OCI-LY3 (cell line): ENCODE data around the gene COQ9.

Experiments
- CTCF ChIP-seq: fragments of 200-600, 300-600 bp; sonication (generic); IDR thresholded peaks from 2 replicates; pipeline ENCODE4 v1.5.1; 2014; ENCODE audit warnings: antibody characterized with exemption, low read length, low read depth
- EZH2phosphoT487 ChIP-seq: fragments of 200-600 bp; shearing (Covaris generic); IDR thresholded peaks from 2 replicates; pipeline ENCODE4 v1.6.1; 2018; ENCODE audit warnings: antibody characterized with exemption, mixed run types, low read depth

- TF ChIP-seq CTCF (no peak), EZH2phosphoT487 (no peak)
These were observed 62.1 kb downstream of the COQ9 start for GRCh38 chr16:57509231-57509923.
